Loucy (cell line): ENCODE results near the gene KLHL17.
A peak's percentile ranks its signal among the peaks of the same experiment; 100 is the strongest.

Experiments
- H2AFZ ChIP-seq: fragments of 200-600 bp; sonication (generic); 2 replicates; pipeline ENCODE4 v1.6.0; 2016; ENCODE audit warnings: antibody characterized with exemption, mild to moderate bottlenecking, low read length, moderate library complexity
- H3F3A ChIP-seq: fragments of 200-600 bp; 2 replicates; pipeline ENCODE4 v1.6.0; 2016; ENCODE audit warnings: antibody characterized with exemption, low read depth, mild to moderate bottlenecking
- H3K27me3 ChIP-seq: fragments of 200-600 bp; sonication (generic); 2 replicates; pipeline ENCODE4 v1.6.1; 2014; ENCODE audit warnings: low read length, mild to moderate bottlenecking; ENCODE audit not compliant: insufficient read depth, poor library complexity, severe bottlenecking
- H3K36me3 ChIP-seq: fragments of 200-600 bp; sonication (generic); 2 replicates; pipeline ENCODE4 v1.6.1; 2016; ENCODE audit warnings: low read length; ENCODE audit not compliant: insufficient read depth
- H3K4me1 ChIP-seq: fragments of 200-600 bp; sonication (generic); 2 replicates; pipeline ENCODE4 v1.5.1; 2014; ENCODE audit warnings: low read length, mild to moderate bottlenecking; ENCODE audit not compliant: insufficient read depth, poor library complexity, severe bottlenecking
- H3K4me2 ChIP-seq: fragments of 200-600 bp; sonication (generic); 2 replicates; pipeline ENCODE4 v1.6.0; 2014; ENCODE audit warnings: antibody characterized with exemption, low read length, low read depth, mild to moderate bottlenecking; ENCODE audit not compliant: poor library complexity, severe bottlenecking
- H3K4me3 ChIP-seq: fragments of 200-600 bp; sonication (generic); 2 replicates; pipeline ENCODE4 v1.5.1; 2014; ENCODE audit warnings: low read length, mild to moderate bottlenecking, mixed read lengths; ENCODE audit not compliant: poor library complexity, severe bottlenecking
- H3K79me2 ChIP-seq: fragments of 200-600 bp; sonication (generic); 2 replicates; pipeline ENCODE4 v1.6.1; 2014; ENCODE audit warnings: low read length; ENCODE audit not compliant: insufficient read depth
- H3K9ac ChIP-seq: fragments of 200-600 bp; sonication (generic); 2 replicates; pipeline ENCODE4 v1.6.0; 2014; ENCODE audit warnings: mild to moderate bottlenecking, low read depth, low read length, moderate library complexity; ENCODE audit not compliant: poor library complexity, severe bottlenecking
- H3K9me2 ChIP-seq: fragments of 200-600 bp; sonication (generic); replicated peaks from 2 replicates; pipeline ENCODE4 v1.6.1; 2016; ENCODE audit warnings: low read depth, low read length, mixed read lengths
- H3K9me3 ChIP-seq: fragments of 200-600 bp; sonication (generic); 2 replicates; pipeline ENCODE4 v1.6.1; 2014; ENCODE audit warnings: mild to moderate bottlenecking, antibody characterized with exemption, low read length, low read depth; ENCODE audit not compliant: insufficient read depth
- H4K20me1 ChIP-seq: fragments of 200-600 bp; sonication (generic); 2 replicates; pipeline ENCODE4 v1.6.0; 2014; ENCODE audit warnings: antibody characterized with exemption, low read length, mild to moderate bottlenecking; ENCODE audit not compliant: insufficient read depth, poor library complexity, severe bottlenecking
- CTCF ChIP-seq: fragments of 200-600 bp; sonication (generic); conservative IDR thresholded peaks from 2 replicates; pipeline ENCODE4 v1.5.1; 2014; ENCODE audit warnings: mild to moderate bottlenecking, antibody characterized with exemption, low read length
- EZH2phosphoT487 ChIP-seq: fragments of 200-600 bp; IDR thresholded peaks from 2 replicates; pipeline ENCODE4 v1.6.1; 2018; ENCODE audit warnings: antibody characterized with exemption, mild to moderate bottlenecking, moderate library complexity, borderline replicate concordance

Gene KLHL17

GRCh38 chr1:938711-939489 is 21.5 kb upstream of the KLHL17 start:
- H3K4me1 ChIP-seq: peaks cover 23% of the 10 kb centered on the region
- H3F3A ChIP-seq: no peaks in the 10 kb centered on the region
- no peak overlapping the region for H3K4me3 ChIP-seq
- no peak overlapping the region for H3K4me2 ChIP-seq
- no peaks in the 10 kb centered on the region for H3K9me3 ChIP-seq
- H3K27me3 ChIP-seq: peaks cover 15% of the 10 kb centered on the region
- no peak overlapping the region for H3K9ac ChIP-seq
- H2AFZ ChIP-seq: no peak overlapping the region
- no peaks in the 10 kb centered on the region for H3K36me3 ChIP-seq
- H4K20me1 ChIP-seq: no peaks in the 10 kb centered on the region
- no peaks in the 10 kb centered on the region for H3K79me2 ChIP-seq
- H3K9me2 ChIP-seq: no peaks in the 10 kb centered on the region
- TF ChIP-seq CTCF (no peak), EZH2phosphoT487 (no peak)

- Histone ChIP-seq H3K4me3 (peak overlapping the region; percentile 68), H3F3A (no peaks in the 10 kb centered on the region), H4K20me1 (no peaks in the 10 kb centered on the region), H3K4me1 (peaks cover 23% of the 10 kb centered on the region), H3K9ac (no peak overlapping the region), H3K27me3 (peaks cover 15% of the 10 kb centered on the region), H3K9me2 (no peaks in the 10 kb centered on the region), H3K36me3 (no peaks in the 10 kb centered on the region), H3K9me3 (no peaks in the 10 kb centered on the region), H2AFZ (no peak overlapping the region), H3K79me2 (no peaks in the 10 kb centered on the region), H3K4me2 (peak overlapping the region; percentile 78)
- no peak for TF ChIP-seq CTCF
- TF ChIP-seq EZH2phosphoT487: no peak
Observed at GRCh38 chr1:939511-940106, 20.8 kb upstream of the KLHL17 start.

- TF ChIP-seq CTCF (no peak), EZH2phosphoT487 (no peak)
Observed at GRCh38 chr1:940107-941014, 20.0 kb upstream of the KLHL17 start.

More at GRCh38 chr1:940107-941014, 20.0 kb upstream of the KLHL17 start:
- peak overlapping the region; percentile 78 for H3K4me2 ChIP-seq
- no peak overlapping the region for H2AFZ ChIP-seq
- peak overlapping the region; percentile 68 for H3K4me3 ChIP-seq
- H3K36me3 ChIP-seq: no peaks in the 10 kb centered on the region; the same call in 1 of the 2 replicates
- no peaks in the 10 kb centered on the region for H3F3A ChIP-seq
- H3K4me1 ChIP-seq: peaks cover 23% of the 10 kb centered on the region
- H3K9ac ChIP-seq: no peak overlapping the region
- H4K20me1 ChIP-seq: no peaks in the 10 kb centered on the region
- no peaks in the 10 kb centered on the region for H3K9me3 ChIP-seq
- no peaks in the 10 kb centered on the region for H3K9me2 ChIP-seq
- no peaks in the 10 kb centered on the region for H3K79me2 ChIP-seq
- H3K27me3 ChIP-seq: peaks cover 15% of the 10 kb centered on the region
